Astrocyte of the spinal cord (primary cell): ENCODE results near the gene ITCH.
"Not testable (repeated sequence)": the region's sequence is repeated elsewhere in the genome, so short reads cannot be mapped to it uniquely, and the experiment has no call there.

Experiments used
- DNase-seq: peaks from one replicate; pipeline ENCODE4 v3.0.0; 2011; ENCODE audit warnings: low read depth, low spot score
- H3K4me3 ChIP-seq: 2 replicates; pipeline ENCODE4 v1.5.1; 2011; ENCODE audit warnings: low read depth, mild to moderate bottlenecking, low read length, moderate library complexity
- in situ Hi-C: cut with HindIII; loops from 2 replicates; pipeline ENCODE4 v1.10.0; 2017; ENCODE audit warnings: low sequenced_read_pairs
- TF ChIP-seq, protein P1 (sequence below): IDR thresholded peaks from 2 replicates; pipeline ENCODE4 v1.5.1; 2012; ENCODE audit warnings: low read depth, mild to moderate bottlenecking, low read length, inconsistent platforms

ITCH gene

DNA sequence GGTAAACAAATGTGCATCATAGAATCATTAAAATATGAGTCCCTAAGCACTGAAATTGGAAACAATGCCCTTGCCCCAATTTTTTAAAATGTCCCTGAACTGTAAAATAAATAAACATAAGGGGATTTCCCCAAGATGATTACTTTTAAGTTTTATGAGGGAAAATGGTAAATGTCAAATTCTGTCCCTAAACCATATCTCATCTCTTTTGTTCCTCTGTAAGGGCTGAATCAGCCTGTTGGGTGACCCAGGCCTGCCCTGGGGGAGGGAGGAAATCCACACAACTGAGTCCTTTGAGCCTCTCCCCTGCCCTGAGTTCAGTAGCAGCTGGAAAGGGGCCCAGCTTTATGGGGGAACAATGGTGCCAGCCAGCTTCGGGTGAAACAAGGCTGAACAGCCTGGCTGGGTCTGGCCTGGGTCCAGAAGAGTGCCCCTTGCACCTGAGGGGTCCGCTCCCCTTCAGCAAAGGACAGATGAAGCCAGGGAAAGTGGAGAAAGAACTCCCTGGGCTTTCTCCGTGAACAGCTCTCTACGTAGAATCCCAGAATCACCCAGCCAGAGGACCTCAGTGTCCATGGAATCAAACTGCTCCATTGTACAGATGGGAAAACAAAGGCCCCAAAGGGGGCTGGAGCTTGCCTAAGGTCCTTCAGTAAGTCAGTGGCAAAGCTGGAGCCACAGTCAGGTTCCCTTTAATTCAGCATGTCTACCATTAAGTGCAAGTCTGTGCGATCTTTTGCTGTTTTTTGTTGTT is 28.2 kb upstream of the ITCH start:
- no peak for DNase-seq
- in situ Hi-C loops = no loop called here
- no peak overlapping the region for H3K4me3 ChIP-seq
- TF ChIP-seq, protein P1, sequence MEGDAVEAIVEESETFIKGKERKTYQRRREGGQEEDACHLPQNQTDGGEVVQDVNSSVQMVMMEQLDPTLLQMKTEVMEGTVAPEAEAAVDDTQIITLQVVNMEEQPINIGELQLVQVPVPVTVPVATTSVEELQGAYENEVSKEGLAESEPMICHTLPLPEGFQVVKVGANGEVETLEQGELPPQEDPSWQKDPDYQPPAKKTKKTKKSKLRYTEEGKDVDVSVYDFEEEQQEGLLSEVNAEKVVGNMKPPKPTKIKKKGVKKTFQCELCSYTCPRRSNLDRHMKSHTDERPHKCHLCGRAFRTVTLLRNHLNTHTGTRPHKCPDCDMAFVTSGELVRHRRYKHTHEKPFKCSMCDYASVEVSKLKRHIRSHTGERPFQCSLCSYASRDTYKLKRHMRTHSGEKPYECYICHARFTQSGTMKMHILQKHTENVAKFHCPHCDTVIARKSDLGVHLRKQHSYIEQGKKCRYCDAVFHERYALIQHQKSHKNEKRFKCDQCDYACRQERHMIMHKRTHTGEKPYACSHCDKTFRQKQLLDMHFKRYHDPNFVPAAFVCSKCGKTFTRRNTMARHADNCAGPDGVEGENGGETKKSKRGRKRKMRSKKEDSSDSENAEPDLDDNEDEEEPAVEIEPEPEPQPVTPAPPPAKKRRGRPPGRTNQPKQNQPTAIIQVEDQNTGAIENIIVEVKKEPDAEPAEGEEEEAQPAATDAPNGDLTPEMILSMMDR = no peak

DNA sequence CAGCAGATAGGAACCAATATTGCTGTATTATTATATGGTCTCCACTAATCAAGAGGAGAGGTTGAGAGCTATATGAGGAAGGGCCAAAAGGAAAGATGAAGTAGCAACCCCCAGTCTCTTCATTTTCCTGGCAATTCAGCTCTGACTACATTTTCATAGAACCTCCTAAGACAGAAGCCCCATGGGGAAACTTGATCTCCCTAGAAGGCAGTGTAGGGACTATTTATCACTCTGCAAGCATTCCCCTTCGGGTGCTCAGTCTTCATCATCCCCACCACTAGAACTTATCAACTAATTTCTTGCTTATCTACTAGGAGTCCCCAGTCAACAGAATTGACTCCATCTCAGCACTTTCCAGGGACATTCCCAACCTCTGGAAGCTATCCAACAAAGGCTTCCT is 25.5 kb upstream of the ITCH start:
- no peak for DNase-seq
- in situ Hi-C loops = no loop called here
- H3K4me3 ChIP-seq = no peak overlapping the region
- TF ChIP-seq, protein P1 = no peak

DNA sequence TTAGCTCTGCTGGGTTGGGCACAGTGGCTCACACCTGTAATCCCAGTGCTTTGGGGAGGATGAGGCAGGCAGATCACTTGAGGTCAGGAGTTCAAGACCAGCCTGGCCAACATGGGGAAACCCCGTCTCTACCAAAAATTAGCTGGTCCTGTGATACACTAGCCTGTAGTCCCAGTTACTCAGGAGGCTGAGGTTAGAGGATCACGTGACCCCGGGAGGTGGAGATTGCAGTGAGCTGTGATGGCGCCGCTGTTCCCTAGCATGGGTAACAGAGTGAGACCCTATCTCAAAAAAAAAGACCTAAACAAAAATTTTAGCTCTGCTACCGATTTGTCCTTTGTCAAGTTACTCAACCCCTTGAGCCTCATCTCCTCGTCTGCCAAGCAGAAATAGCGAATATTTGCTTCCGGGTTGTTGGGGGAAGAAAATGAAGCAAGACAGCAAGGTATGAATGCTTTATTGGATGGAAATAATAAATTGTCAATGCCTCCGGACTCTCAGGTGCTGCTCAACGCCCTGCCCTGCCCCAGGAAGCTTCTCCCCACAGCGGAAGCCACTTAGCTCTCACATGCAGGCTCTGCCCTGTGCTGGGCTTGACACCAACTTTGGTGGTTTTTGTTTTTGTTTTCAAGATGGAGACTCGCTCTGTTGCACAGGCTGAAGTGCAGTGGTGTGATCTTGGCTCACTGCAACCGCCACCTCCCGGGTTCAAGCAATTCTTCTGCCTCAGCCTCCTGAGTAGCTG is 24.9 kb upstream of the ITCH start:
- TF ChIP-seq, protein P1 = no peak
- in situ Hi-C loops = no loop called here

DNA sequence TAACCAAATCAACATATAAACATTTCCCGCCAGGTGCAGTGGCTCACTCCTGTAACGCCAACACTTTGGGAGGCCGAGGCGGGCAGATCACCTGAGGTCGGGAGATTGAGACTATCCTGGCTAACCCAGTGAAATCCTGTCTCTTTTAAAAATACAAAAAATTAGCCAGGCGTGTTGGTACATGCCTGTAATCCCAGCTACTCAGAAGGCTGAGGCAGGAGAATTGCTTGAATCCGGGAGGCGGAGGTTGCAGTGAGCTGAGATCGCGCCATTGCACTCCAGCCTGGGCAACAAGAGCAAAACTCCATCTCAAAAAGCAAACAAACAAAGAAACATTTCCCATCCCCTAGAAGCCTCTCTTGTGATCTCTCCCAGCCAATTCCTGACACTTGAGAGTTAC is 22.3 kb upstream of the ITCH start:
- H3K4me3 ChIP-seq, in situ Hi-C loops, DNase-seq: not testable (repeated sequence)

More for the DNA sequence above, 24.9 kb upstream of the ITCH start:
- no peak overlapping the region for H3K4me3 ChIP-seq
- no peak for DNase-seq

DNA sequence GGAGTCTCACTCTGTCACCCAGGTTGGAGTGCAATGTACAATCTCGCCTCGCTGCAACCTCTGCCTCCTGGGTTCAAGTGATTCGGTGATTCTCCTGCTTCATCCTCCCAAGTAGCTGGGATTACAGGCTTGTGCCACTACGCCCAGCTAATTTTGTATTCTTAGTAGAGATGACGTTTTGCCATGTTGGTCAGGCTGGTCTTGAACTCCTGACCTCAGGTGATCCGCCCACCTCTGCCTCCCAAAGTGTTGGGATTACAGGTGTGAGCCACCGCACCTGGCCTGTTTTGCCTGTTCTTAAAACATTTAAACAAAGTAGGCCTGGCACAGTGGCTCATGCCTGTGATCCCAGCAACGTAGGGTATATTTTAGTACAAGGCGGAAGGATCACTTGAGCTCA is 21.9 kb upstream of the ITCH start:
- H3K4me3 ChIP-seq, DNase-seq, in situ Hi-C loops: not testable (repeated sequence)

DNA sequence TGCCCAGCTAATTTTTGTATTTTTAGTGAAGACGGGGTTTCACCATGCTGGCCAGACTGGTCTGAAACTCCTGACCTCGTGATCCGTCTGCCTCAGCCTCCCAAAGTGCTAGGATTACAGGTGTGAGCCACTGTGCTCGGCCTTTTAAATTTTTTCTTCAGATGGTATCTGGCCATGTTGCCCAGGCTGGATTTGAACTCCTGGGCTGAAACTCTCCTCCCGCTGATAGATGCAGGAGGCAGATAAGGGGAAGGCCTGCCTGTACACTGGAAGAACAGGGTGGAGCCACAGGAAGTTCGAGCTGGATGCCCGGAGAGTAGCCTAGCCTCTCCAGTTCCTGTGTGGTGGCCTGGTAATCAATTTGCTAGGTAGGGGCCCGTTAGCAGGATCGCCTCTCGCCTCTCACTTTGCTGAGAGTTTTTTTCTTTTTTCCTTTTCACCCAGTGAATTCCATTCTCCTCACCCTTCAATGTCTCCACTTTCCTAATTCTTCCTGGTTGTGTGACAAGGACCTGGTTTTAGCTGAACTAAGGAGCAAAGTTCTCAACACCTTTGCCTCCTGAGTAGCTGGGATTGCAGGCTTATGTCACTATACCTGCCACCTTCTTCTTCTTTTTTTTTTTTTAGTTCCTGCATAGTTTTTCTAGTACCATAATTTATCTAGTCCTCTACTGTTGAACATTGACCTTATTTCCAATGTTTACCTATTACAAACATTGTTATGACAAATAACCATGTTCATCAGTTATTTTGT is 19.4 kb upstream of the ITCH start:
- no peak for DNase-seq
- TF ChIP-seq, protein P1 = no peak
- in situ Hi-C loops = no loop called here
- H3K4me3 ChIP-seq = no peak overlapping the region

DNA sequence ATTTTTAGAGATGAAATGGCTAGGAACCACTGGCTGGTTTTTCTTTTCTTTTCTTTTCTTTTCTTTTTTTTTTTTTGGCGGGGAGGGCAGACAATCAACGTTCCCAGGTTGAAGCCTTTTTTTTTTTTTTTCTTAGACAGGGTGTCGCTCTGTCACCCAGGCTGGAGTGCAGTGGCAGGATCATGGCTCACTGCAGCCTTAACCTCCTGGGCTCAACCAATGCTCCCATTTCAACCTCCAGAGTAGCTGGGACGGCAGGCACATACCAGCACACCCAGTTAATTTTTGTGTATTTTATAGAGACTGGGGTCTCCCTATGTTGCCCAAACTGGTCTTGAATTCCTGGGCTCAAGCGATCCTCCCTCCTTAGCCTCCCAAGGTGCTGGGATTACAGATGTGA is 18.8 kb upstream of the ITCH start:
- no peak overlapping the region for H3K4me3 ChIP-seq
- in situ Hi-C loops = no loop called here
- TF ChIP-seq, protein P1 = no peak
- DNase-seq = no peak
